GM21825 (cell line): ENCODE results near the gene ABI3BP.
A peak's percentile ranks its signal among the peaks of the same experiment; 100 is the strongest.

Source experiments
- ATAC-seq: cut with Tn5 transposase; IDR thresholded peaks from one replicate; pipeline ENCODE4 v1.9.1; 2021; ENCODE audit warnings: mild to moderate bottlenecking, moderate library complexity; ENCODE audit not compliant: unreplicated experiment

ABI3BP gene

GRCh38 chr3:100777271-100777670, 215.9 kb downstream of the ABI3BP start:
- no peak for ATAC-seq

GRCh38 chr3:100776746-100777145, 216.5 kb downstream of the ABI3BP start:
- no peak for ATAC-seq

GRCh38 chr3:100776097-100776729, 217.0 kb downstream of the ABI3BP start:
- no peak for ATAC-seq

- no peak for ATAC-seq
Measured at GRCh38 chr3:100775669-100776068, 217.6 kb downstream of the ABI3BP start.

GRCh38 chr3:100775226-100775625, 218.0 kb downstream of the ABI3BP start:
- ATAC-seq = no peak

GRCh38 chr3:100769693-100770092, 223.5 kb downstream of the ABI3BP start:
- no peak for ATAC-seq

GRCh38 chr3:100766069-100766468, 227.2 kb downstream of the ABI3BP start:
- ATAC-seq = no peak

GRCh38 chr3:100765437-100765975, 227.7 kb downstream of the ABI3BP start:
- ATAC-seq = no peak

- no peak for ATAC-seq
Measured at GRCh38 chr3:100761951-100762350, 231.3 kb downstream of the ABI3BP start.

GRCh38 chr3:100761211-100761942, 231.8 kb downstream of the ABI3BP start:
- ATAC-seq = peak; percentile 83

GRCh38 chr3:100760377-100760776, 232.8 kb downstream of the ABI3BP start:
- no peak for ATAC-seq

- no peak for ATAC-seq
Measured at GRCh38 chr3:100759950-100760349, 233.3 kb downstream of the ABI3BP start.

- no peak for ATAC-seq
Measured at GRCh38 chr3:100759159-100759558, 234.1 kb downstream of the ABI3BP start.

- no peak for ATAC-seq
Measured at GRCh38 chr3:100756441-100756840, 236.8 kb downstream of the ABI3BP start.

GRCh38 chr3:100754563-100755334, 238.5 kb downstream of the ABI3BP start:
- no peak for ATAC-seq

- ATAC-seq = no peak
Measured at GRCh38 chr3:100753846-100754245, 239.4 kb downstream of the ABI3BP start.

- ATAC-seq = no peak
Measured at GRCh38 chr3:100748967-100749366, 244.3 kb downstream of the ABI3BP start.

GRCh38 chr3:100748220-100748619, 245.0 kb downstream of the ABI3BP start:
- no peak for ATAC-seq

GRCh38 chr3:100746092-100746491, 247.1 kb downstream of the ABI3BP start:
- ATAC-seq = no peak

- ATAC-seq = no peak
Measured at GRCh38 chr3:100745617-100746016, 247.6 kb downstream of the ABI3BP start.

- no peak for ATAC-seq
Measured at GRCh38 chr3:100744671-100745070, 248.6 kb downstream of the ABI3BP start.

- ATAC-seq = no peak
Measured at GRCh38 chr3:100743535-100743934, 249.7 kb downstream of the ABI3BP start.
